ENCODE data around the gene NLGN1.

Gene NLGN1

DNA sequence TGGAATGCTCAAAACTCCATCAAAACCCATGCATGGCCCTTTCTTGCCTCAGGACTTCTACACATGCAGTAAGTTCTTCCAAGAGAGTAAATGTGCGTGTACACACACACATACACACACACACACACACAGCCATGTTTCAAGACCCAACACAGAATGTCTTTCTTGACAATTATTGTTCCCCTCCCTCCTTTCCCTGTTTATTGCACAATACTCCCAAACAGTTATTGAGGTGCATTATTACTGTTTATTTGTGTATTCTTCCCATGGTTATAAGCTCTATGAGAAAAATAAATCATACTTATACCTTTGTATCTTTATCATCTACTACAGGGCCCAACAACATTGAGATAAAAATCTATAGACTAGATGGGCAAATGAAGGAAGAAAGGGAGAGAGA lies 937.8 kb downstream of the NLGN1 start:
- Histone ChIP-seq H3K27me3 (ENCODE audit: control insufficient read depth, insufficient read depth, low read length, poor library complexity, severe bottlenecking) (no peaks in the 10 kb centered on the region), H3K27ac (ENCODE audit: insufficient read depth, low read depth, low read length, poor library complexity, severe bottlenecking) (no peak overlapping the region)
- 80 to 100% methylated on average over 1 of the region's 1 CpG for WGBS, 2 experiments

DNA sequence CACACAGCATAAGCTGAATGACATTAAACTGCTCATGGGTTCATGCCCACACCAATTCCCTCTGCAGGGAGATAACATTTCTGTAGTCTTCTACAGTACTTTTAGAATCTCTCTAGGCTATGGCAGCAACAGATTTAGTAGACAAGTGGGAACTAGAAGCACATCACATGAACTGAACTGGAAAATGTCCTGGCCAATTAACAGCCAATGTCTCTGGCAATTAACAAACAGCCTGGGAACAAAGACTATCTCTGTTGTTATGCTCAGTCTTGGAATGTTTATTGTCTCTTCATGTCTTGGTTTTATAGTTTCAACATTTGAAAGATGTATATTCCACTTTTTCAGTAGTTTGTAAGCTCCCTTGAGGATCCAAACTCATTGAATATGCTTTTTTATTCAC lies 938.4 kb downstream of the NLGN1 start:
- Histone ChIP-seq H3K27ac (ENCODE audit: insufficient read depth, low read depth, low read length, poor library complexity, severe bottlenecking) (no peak overlapping the region), H3K4me3 (ENCODE audit: insufficient read depth, low read depth, low read length) (no peak overlapping the region), H3K4me1 (ENCODE audit: control insufficient read depth, insufficient read depth, low read length) (no peaks in the 10 kb centered on the region), H3K27me3 (ENCODE audit: control insufficient read depth, insufficient read depth, low read length, poor library complexity, severe bottlenecking) (no peaks in the 10 kb centered on the region), H3K9me3 (ENCODE audit: control insufficient read depth, low read length) (no peaks in the 10 kb centered on the region), H3K36me3 (ENCODE audit: control insufficient read depth, insufficient read depth, low read length) (no peaks in the 10 kb centered on the region)

More for the DNA sequence above, 937.8 kb downstream of the NLGN1 start:
- H3K4me1 ChIP-seq (ENCODE audit: control insufficient read depth, insufficient read depth, low read length): no peaks in the 10 kb centered on the region
- H3K36me3 ChIP-seq (ENCODE audit: control insufficient read depth, insufficient read depth, low read length): no peaks in the 10 kb centered on the region
- H3K9me3 ChIP-seq (ENCODE audit: control insufficient read depth, low read length): no peaks in the 10 kb centered on the region
- no peak overlapping the region for H3K4me3 ChIP-seq (ENCODE audit: insufficient read depth, low read depth, low read length)
